Nephron progenitor cell (in vitro differentiated cells): ENCODE measurements around the gene IL5RA.

Experiments used
- DNase-seq: peaks from one replicate; pipeline ENCODE4 v3.0.0; 2021
- H3K27ac Mint-ChIP-seq: 2 replicates; pipeline ENCODE4 v1.8.0; 2021; ENCODE audit warnings: mild to moderate bottlenecking, moderate library complexity, mixed read lengths
- H3K27me3 Mint-ChIP-seq: 2 replicates; pipeline ENCODE4 v1.8.0; 2021; ENCODE audit warnings: mild to moderate bottlenecking, low read depth, mixed read lengths; ENCODE audit not compliant: poor library complexity
- H3K36me3 Mint-ChIP-seq: 2 replicates; pipeline ENCODE4 v1.8.0; 2021; ENCODE audit warnings: low read depth, mixed read lengths
- H3K4me1 Mint-ChIP-seq: 2 replicates; pipeline ENCODE4 v1.8.0; 2021; ENCODE audit warnings: mixed read lengths
- H3K4me3 Mint-ChIP-seq: 2 replicates; pipeline ENCODE4 v1.8.0; 2021; ENCODE audit warnings: mild to moderate bottlenecking, moderate library complexity, mixed read lengths
- H3K9me3 Mint-ChIP-seq: 2 replicates; pipeline ENCODE4 v1.8.0; 2021; ENCODE audit warnings: mild to moderate bottlenecking, moderate library complexity, mixed read lengths
- TF ChIP-seq, protein P1 (sequence below): fragments of 200-600 bp; sonication (generic); IDR thresholded peaks from 2 replicates; pipeline ENCODE4 v1.5.0; 2021; ENCODE audit warnings: antibody characterized with exemption

Gene IL5RA

DNA sequence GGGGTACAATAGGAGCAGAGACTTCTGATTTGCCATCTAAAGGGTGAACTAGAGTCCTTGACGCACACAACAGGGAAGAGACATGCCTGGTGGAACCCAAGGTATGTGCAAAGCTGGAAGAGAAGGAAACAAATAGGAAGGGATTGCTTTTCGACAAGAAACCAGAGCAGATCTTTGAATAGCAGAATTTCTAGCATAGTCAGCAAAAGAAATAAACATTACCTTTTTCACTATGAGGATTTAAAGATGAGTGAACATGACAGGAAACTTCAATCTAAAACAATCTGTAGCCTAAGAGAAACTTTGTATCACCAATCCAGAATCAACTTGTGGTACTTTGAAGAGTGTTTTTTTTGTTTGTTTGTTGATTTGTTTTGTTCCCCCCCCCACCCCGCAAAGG, 4.9 kb downstream of the IL5RA start:
- Mint-ChIP-seq H3K36me3 (no peaks in the 10 kb centered on the region), H3K4me1 (peaks cover 11% of the 10 kb centered on the region), H3K9me3 (no peaks in the 10 kb centered on the region), H3K27ac (peak overlapping the region; percentile 10), H3K4me3 (no peak overlapping the region), H3K27me3 (no peaks in the 10 kb centered on the region)
- DNase-seq = no peak
- TF ChIP-seq, protein P1, sequence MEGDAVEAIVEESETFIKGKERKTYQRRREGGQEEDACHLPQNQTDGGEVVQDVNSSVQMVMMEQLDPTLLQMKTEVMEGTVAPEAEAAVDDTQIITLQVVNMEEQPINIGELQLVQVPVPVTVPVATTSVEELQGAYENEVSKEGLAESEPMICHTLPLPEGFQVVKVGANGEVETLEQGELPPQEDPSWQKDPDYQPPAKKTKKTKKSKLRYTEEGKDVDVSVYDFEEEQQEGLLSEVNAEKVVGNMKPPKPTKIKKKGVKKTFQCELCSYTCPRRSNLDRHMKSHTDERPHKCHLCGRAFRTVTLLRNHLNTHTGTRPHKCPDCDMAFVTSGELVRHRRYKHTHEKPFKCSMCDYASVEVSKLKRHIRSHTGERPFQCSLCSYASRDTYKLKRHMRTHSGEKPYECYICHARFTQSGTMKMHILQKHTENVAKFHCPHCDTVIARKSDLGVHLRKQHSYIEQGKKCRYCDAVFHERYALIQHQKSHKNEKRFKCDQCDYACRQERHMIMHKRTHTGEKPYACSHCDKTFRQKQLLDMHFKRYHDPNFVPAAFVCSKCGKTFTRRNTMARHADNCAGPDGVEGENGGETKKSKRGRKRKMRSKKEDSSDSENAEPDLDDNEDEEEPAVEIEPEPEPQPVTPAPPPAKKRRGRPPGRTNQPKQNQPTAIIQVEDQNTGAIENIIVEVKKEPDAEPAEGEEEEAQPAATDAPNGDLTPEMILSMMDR = no peak

DNA sequence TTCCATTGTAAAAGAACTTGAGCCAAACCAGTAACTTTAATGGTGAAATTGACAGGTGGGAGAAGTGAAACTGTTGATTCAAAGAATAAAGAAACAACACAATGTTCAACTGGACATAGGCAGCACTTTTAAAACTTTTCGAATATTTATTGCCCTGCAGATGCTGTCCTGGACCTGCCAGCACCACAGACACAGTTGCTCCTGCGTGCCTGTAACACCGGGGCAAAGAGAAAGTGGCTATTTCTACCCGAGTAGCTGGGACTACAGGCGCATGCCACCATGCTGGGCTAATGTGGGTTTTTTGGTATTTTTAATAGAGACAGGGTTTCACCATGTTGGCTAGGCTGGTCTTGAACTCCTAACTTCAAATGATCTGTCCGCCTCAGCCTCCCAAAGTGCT, 7.4 kb downstream of the IL5RA start:
- no peaks in the 10 kb centered on the region for H3K27me3 Mint-ChIP-seq

DNA sequence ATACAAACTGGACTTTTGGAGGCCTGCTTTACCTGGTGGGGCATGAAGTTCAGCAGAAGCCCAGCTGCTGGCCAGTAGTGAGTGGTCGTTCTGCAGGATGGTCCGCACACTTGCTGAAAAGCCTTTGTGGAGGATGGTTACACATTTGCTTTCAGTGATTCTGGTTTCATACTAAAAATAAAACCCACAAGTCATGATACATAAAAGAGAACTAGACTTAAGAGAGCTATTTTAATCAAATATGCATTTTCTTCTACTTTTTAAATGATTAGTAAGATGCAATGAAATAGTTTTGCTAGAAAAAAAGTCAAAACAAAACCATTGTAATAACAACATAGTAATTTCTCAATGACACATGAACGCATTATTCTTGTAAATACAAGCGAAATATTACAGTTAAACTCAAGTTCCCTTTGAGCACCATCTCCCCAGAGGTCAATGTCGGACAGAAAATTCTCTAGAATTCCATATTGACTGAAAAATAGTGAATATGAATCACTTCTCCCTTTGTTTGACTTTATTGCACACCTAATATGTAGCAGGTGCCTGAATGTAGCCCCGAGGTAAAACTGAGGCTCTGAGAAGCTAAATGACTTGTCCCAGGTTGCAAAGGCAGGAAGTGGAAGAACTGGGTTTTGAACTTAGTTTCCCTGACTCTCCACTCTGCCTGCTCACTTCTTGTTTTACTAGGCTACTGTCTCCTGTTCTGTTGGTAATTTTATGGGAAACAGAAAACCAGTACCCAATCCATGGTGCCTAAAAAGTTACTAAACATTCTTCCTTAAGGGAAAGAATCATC, 8.3 kb downstream of the IL5RA start:
- Mint-ChIP-seq H3K4me3 (no peak overlapping the region), H3K4me1 (no peaks in the 10 kb centered on the region), H3K36me3 (no peaks in the 10 kb centered on the region), H3K9me3 (no peaks in the 10 kb centered on the region), H3K27me3 (no peaks in the 10 kb centered on the region), H3K27ac (no peak overlapping the region)
- no peak for DNase-seq
- TF ChIP-seq, protein P1 = no peak

More for the DNA sequence above, 7.4 kb downstream of the IL5RA start:
- no peaks in the 10 kb centered on the region for H3K4me1 Mint-ChIP-seq
- H3K9me3 Mint-ChIP-seq = no peaks in the 10 kb centered on the region
- DNase-seq = no peak
- H3K27ac Mint-ChIP-seq = no peak overlapping the region
- H3K36me3 Mint-ChIP-seq = no peaks in the 10 kb centered on the region
- TF ChIP-seq, protein P1 = no peak
- no peak overlapping the region for H3K4me3 Mint-ChIP-seq

DNA sequence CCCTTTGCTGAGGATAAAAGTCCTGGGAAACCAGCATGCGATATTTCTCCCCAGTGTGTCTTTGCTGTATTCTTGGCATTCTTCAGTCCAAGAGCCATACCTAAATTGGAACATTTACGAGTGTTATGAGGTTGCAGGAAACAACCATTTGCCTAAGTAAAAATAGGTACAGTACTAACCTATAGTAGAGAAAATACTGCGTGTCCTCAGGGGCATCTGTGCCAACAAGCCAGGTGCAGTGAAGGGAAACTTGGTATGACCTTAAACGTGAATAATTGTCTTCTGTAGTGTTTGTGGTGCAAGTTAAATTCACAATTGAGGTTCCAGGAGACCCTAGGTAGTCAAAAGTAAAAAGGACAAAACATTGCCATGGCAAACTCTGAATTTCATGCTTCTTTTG, 12.2 kb downstream of the IL5RA start:
- DNase-seq = no peak
- no peaks in the 10 kb centered on the region for H3K4me1 Mint-ChIP-seq
- H3K27ac Mint-ChIP-seq = no peak overlapping the region
- no peaks in the 10 kb centered on the region for H3K36me3 Mint-ChIP-seq
- H3K4me3 Mint-ChIP-seq = no peak overlapping the region
- no peaks in the 10 kb centered on the region for H3K27me3 Mint-ChIP-seq
- no peaks in the 10 kb centered on the region for H3K9me3 Mint-ChIP-seq
- TF ChIP-seq, protein P1 = no peak

DNA sequence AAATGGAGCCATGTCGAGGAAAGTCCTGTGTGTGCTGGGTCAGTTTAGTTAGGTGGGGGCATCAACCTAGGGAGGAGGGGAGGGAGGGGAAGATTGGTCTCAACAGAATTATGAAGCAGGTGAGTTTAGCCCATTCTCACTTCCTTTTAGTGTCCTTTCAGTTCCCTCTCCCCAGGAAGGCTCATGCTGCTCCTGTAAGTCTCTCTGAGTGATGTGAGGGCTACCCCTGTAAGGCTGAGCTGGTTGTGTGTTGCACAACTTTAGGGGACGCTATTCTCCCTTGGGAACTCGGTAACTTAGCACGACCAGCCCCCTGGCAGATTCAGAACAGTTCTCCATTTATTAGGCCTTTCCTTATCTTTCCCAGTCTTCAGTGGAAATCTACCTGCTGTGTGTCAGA, 21.2 kb downstream of the IL5RA start:
- DNase-seq = no peak
- Mint-ChIP-seq H3K27me3 (peaks cover 3% of the 10 kb centered on the region), H3K4me3 (no peak overlapping the region), H3K4me1 (no peaks in the 10 kb centered on the region), H3K27ac (no peak overlapping the region), H3K9me3 (no peaks in the 10 kb centered on the region), H3K36me3 (no peaks in the 10 kb centered on the region)
- TF ChIP-seq, protein P1 = no peak
